ENCODE data around the gene AR. TPM values are rescaled to one million over a fixed set of nuclear protein-coding genes. Genes with fewer than 3 reads are reported as not detected.

Gene AR
- total and polyA plus RNA-seq, 2 of the 13 experiments (the other 11 are each of a cell fraction or from before 2014, with no cell fraction given), result not detected

DNA sequence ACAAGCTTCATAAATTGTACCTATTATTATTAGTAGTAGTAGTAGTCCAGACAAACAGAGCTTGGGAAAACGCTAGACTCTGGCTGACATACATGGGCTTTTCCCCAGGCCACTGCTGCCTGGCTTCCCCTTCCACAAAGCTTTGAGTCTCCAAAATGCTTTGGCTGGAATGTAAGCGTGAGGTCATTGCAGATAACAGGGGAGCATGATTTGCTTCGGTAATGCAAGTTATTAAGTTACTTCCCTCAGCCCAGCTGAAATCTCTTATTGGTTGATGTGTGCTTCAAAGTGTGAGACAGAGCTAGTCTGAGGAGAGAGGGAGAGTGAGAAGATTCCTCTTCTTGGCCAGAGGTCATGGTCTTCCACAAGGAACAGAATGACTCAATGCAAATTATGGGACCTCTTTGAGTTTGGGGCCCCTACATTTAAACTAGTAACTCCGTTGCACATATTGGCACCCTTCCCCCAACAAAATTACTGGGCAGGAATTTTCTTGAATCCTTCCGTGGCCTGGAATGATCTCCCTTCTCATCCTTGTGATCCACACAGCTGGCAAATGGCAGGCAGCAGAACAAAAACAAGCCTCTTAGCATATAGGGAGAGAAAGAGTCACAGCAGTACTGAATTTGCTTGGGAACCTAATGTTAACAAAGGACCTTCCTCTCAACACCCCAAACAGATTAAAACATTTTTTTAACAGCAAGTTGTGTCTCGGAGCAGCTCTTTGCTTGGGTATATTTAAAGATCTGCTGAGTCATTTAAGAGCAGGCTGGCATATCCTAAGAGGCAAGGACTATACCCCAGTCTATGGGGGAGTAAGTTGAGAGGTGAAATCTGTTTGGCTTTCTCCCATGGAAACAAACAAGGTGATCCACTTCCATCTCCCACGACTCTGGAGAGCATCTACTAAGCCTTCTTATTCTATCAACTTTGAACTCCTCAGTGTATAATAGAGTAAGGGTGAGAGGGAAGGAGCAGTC is 19.9 kb downstream of the AR start:
- Histone ChIP-seq H3K27ac (ENCODE audit: extremely low read length, insufficient read depth, low read length) (no peak overlapping the region), H3K4me1 (ENCODE audit: insufficient read depth, low read length) (no peaks in the 10 kb centered on the region)
- ATAC-seq, result no peak

More for the DNA sequence above, 19.9 kb downstream of the AR start:
- no peak overlapping the region for H3K9ac ChIP-seq (ENCODE audit: insufficient read depth, low read depth, low read length)
- no peaks in the 10 kb centered on the region; the same call in 1 of the 2 replicates for H3K9me3 ChIP-seq (ENCODE audit: low read length)
- FAIRE-seq (no peak), DNase-seq (ENCODE audit: low spot score) (no peak)
- H3K4me3 ChIP-seq (replicated peaks in 1 of 3; ENCODE audit: insufficient read depth in 1 of 3, low read depth in 2 of 3, low read length in 3 of 3), result no peak overlapping the region
- H2AFZ ChIP-seq (ENCODE audit: low read length), result no peak overlapping the region
- H3K27me3 ChIP-seq (ENCODE audit: control insufficient read depth in 1 of 2, insufficient read depth in 2 of 2, low read length in 2 of 2), result no peaks in the 10 kb centered on the region
- H4K20me1 ChIP-seq (ENCODE audit: insufficient read depth, low read length), result no peaks in the 10 kb centered on the region
- WGBS (ENCODE audit: low lambda C conversion rate), result 29% methylated on average over 4 of the region's 7 CpGs
- POLR2A ChIA-PET, result no interaction called here
- in situ Hi-C loops (cut with HindIII; ENCODE audit: extremely low pct_ligation_motif_present, low pct_unique_long_range_greater_than_20kb), result loop anchor here (25.0 kb wide), 1 partner anchor 574 kb away; no protein-coding TSS in a partner anchor
- H3K36me3 ChIP-seq (replicated peaks in 1 of 2; ENCODE audit: control insufficient read depth in 1 of 2, insufficient read depth in 2 of 2, low read length in 2 of 2), result no peaks in the 10 kb centered on the region
- CTCF ChIA-PET (ENCODE audit: low intra/inter-chr PET ratio, low total read pairs), result no interaction called here
- intact Hi-C loops (cut with micrococcal nuclease; ENCODE audit: unreplicated experiment), result no loop called here
- no peak overlapping the region for H3K4me2 ChIP-seq (ENCODE audit: low read depth, low read length)
- H3K79me2 ChIP-seq (ENCODE audit: insufficient read depth, low read length), result no peaks in the 10 kb centered on the region
- TF ChIP-seq TCF12 (IDR thresholded peaks at IDR 0.05) (no peak), TCF12 (CRISPR knock-in tag; IDR thresholded peaks at IDR 0.05) (no peak), SRF (IDR thresholded peaks at IDR 0.05; ENCODE audit: low read depth, low read length) (no peak), HES4 (CRISPR knock-in tag; IDR thresholded peaks at IDR 0.05; ENCODE audit: borderline replicate concordance) (no peak), POGZ (CRISPR knock-in tag; IDR thresholded peaks at IDR 0.05) (no peak), ZSCAN29 (CRISPR knock-in tag; conservative IDR thresholded peaks at IDR 0.05) (no peak)
- TF ChIP-seq, protein P1, sequence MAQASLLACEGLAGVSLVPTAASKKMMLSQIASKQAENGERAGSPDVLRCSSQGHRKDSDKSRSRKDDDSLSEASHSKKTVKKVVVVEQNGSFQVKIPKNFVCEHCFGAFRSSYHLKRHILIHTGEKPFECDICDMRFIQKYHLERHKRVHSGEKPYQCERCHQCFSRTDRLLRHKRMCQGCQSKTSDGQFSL (CRISPR knock-in tag; IDR thresholded peaks at IDR 0.05), result no peak
- TF ChIP-seq, protein P2, sequence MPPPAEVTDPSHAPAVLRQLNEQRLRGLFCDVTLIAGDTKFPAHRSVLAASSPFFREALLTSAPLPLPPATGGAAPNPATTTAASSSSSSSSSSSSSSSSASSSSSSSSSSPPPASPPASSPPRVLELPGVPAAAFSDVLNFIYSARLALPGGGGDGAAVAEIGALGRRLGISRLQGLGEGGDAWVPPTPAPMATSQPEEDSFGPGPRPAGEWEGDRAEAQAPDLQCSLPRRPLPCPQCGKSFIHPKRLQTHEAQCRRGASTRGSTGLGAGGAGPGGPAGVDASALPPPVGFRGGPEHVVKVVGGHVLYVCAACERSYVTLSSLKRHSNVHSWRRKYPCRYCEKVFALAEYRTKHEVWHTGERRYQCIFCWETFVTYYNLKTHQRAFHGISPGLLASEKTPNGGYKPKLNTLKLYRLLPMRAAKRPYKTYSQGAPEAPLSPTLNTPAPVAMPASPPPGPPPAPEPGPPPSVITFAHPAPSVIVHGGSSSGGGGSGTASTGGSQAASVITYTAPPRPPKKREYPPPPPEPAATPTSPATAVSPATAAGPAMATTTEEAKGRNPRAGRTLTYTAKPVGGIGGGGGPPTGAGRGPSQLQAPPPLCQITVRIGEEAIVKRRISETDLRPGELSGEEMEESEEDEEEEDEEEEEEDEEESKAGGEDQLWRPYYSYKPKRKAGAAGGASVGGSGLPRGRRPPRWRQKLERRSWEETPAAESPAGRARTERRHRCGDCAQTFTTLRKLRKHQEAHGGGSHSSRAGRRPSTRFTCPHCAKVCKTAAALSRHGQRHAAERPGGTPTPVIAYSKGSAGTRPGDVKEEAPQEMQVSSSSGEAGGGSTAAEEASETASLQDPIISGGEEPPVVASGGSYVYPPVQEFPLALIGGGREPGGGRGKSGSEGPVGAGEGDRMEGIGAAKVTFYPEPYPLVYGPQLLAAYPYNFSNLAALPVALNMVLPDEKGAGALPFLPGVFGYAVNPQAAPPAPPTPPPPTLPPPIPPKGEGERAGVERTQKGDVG (CRISPR knock-in tag; IDR thresholded peaks at IDR 0.05; ENCODE audit: borderline replicate concordance), result no peak
- no TSS peak for BruUV-seq (replicated peaks)
